ENCODE measurements around the gene OPCML.

The OPCML gene

DNA sequence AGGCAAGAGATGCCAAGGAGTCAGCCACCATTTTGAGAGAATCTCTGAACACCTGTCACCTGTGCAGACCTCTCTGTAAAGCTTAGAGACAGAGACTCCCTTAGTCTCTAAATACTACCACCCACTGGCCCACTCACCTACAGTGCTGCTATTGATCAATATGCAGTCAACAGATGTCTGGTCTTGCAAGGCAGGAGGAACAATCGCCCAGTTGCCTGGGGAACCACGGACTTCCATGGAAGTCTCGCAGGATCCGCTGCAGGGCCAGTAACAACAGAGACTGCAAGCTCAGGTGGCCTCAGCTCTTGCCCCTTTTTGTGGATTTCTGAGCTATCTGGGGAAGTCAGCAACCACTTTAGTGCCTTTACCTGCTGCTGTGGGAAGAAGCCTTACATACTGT is 195.1 kb downstream of the OPCML start:
- no peaks in the 10 kb centered on the region for H3K36me3 ChIP-seq (ENCODE audit: insufficient read depth, low read length)

DNA sequence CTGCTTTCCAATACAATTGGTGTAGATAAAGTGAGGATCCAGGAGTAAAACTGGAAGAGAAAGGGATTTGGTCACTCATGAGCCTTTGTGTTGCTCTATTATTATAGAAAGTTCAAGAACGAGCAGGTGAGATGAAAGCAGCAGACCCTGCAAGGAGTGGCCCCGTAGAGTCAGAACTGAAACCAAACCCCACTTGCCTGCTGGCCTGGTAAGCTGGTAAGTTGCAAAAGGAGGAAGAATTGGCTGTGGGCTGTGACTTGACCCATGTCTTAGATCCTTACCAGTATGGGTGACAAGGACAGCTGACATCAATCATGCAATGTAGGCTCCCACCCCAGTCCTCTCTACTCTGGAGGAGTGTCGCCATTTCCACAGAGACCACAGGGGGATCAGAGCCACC is 201.3 kb downstream of the OPCML start:
- Histone ChIP-seq H3K27me3 (ENCODE audit: insufficient read depth, low read length) (no peaks in the 10 kb centered on the region), H4K20me1 (ENCODE audit: insufficient read depth, low read length) (no peaks in the 10 kb centered on the region), H2AFZ (ENCODE audit: low read length) (no peak overlapping the region), H3K9me2 (ENCODE audit: low read depth, low read length) (no peaks in the 10 kb centered on the region), H3K9ac (ENCODE audit: low read length) (no peak overlapping the region), H3K36me3 (ENCODE audit: insufficient read depth, low read length) (no peaks in the 10 kb centered on the region), H3K4me3 (ENCODE audit: low read depth, low read length, poor library complexity, severe bottlenecking) (no peak overlapping the region), H3K27ac (ENCODE audit: low read depth, low read length, poor library complexity, severe bottlenecking) (no peak overlapping the region), H3K79me2 (ENCODE audit: insufficient read depth, low read length) (no peaks in the 10 kb centered on the region), H3K9me3 (ENCODE audit: low read length) (no peaks in the 10 kb centered on the region), H3K4me1 (ENCODE audit: insufficient read depth, low read length, severe bottlenecking) (no peaks in the 10 kb centered on the region), H3K4me2 (ENCODE audit: low read length) (no peak overlapping the region), H3F3A (ENCODE audit: insufficient read depth, low read length) (no peaks in the 10 kb centered on the region)
- TF ChIP-seq EZH2 (IDR thresholded peaks at IDR 0.05; ENCODE audit: borderline replicate concordance, low read length) = no peak
- no peak for TF ChIP-seq CTCF (IDR thresholded peaks at IDR 0.05; ENCODE audit: low read length)

More for the DNA sequence above, 195.1 kb downstream of the OPCML start:
- no peaks in the 10 kb centered on the region for H3K27me3 ChIP-seq (ENCODE audit: insufficient read depth, low read length)
- no peak overlapping the region for H3K4me2 ChIP-seq (ENCODE audit: low read length)
- no peaks in the 10 kb centered on the region for H3K79me2 ChIP-seq (ENCODE audit: insufficient read depth, low read length)
- H3K4me1 ChIP-seq (ENCODE audit: insufficient read depth, low read length, severe bottlenecking) = no peaks in the 10 kb centered on the region
- H3F3A ChIP-seq (ENCODE audit: insufficient read depth, low read length) = no peaks in the 10 kb centered on the region
- no peaks in the 10 kb centered on the region for H3K9me3 ChIP-seq (ENCODE audit: low read length)
- H3K27ac ChIP-seq (ENCODE audit: low read depth, low read length, poor library complexity, severe bottlenecking) = no peak overlapping the region
- H4K20me1 ChIP-seq (ENCODE audit: insufficient read depth, low read length) = no peaks in the 10 kb centered on the region
- H3K9ac ChIP-seq (ENCODE audit: low read length) = no peak overlapping the region
- no peak for TF ChIP-seq EZH2 (IDR thresholded peaks at IDR 0.05; ENCODE audit: borderline replicate concordance, low read length)
- TF ChIP-seq CTCF (IDR thresholded peaks at IDR 0.05; ENCODE audit: low read length) = no peak
- no peaks in the 10 kb centered on the region for H3K9me2 ChIP-seq (ENCODE audit: low read depth, low read length)
- no peak overlapping the region for H3K4me3 ChIP-seq (ENCODE audit: low read depth, low read length, poor library complexity, severe bottlenecking)
- H2AFZ ChIP-seq (ENCODE audit: low read length) = no peak overlapping the region

DNA sequence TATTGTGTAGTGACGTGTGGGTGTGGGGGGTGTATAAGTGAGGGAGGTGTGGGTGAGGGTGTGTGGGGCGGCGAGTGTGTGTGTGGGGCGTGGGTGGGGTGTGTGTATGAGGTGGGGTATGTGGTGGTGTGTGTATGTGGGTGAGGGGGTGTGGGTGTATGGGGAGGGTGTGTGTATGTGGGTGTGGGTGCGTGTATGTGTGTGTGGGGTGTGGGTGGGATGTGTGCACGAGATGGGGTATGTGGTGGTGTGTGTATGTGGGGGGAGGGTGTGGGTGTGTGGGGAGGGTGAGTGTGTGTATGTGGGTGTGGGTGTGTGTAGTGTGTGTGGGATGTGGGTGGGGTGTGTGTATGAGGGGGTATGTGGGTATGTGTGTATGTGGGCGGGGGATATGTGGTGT is 205.5 kb downstream of the OPCML start:
- Histone ChIP-seq H3K4me2 (ENCODE audit: low read length) (no peak overlapping the region), H3F3A (ENCODE audit: insufficient read depth, low read length) (no peaks in the 10 kb centered on the region), H3K9me3 (ENCODE audit: low read length) (no peaks in the 10 kb centered on the region), H3K4me3 (ENCODE audit: low read depth, low read length, poor library complexity, severe bottlenecking) (no peak overlapping the region), H3K9ac (ENCODE audit: low read length) (no peak overlapping the region), H3K27ac (ENCODE audit: low read depth, low read length, poor library complexity, severe bottlenecking) (no peak overlapping the region), H3K9me2 (ENCODE audit: low read depth, low read length) (no peaks in the 10 kb centered on the region), H3K27me3 (ENCODE audit: insufficient read depth, low read length) (no peaks in the 10 kb centered on the region), H3K36me3 (ENCODE audit: insufficient read depth, low read length) (no peaks in the 10 kb centered on the region), H4K20me1 (ENCODE audit: insufficient read depth, low read length) (no peaks in the 10 kb centered on the region), H3K79me2 (ENCODE audit: insufficient read depth, low read length) (no peaks in the 10 kb centered on the region), H3K4me1 (ENCODE audit: insufficient read depth, low read length, severe bottlenecking) (no peaks in the 10 kb centered on the region), H2AFZ (ENCODE audit: low read length) (no peak overlapping the region)
- TF ChIP-seq EZH2 (IDR thresholded peaks at IDR 0.05; ENCODE audit: borderline replicate concordance, low read length) (no peak), CTCF (IDR thresholded peaks at IDR 0.05; ENCODE audit: low read length) (no peak)

All from OCI-LY1 (cell line).